Neuron (in vitro differentiated cells): ENCODE data around the gene GCLC.

ENCODE experiments used
- H2AFZ ChIP-seq: one replicate; pipeline ENCODE4 v1.6.1; 2013; ENCODE audit warnings: low read depth, mild to moderate bottlenecking, inconsistent platforms, low read length, moderate library complexity
- H3K27me3 ChIP-seq: one replicate; pipeline ENCODE4 v1.6.1; 2013; ENCODE audit warnings: low read length; ENCODE audit not compliant: insufficient read depth
- H3K36me3 ChIP-seq: one replicate; pipeline ENCODE4 v1.6.1; 2013; ENCODE audit warnings: low read length; ENCODE audit not compliant: insufficient read depth
- H3K4me1 ChIP-seq: one replicate; pipeline ENCODE4 v1.6.1; 2013; ENCODE audit warnings: low read length; ENCODE audit not compliant: insufficient read depth
- H3K4me3 ChIP-seq: 2 replicates; pipeline ENCODE4 v1.5.1; 2013; ENCODE audit warnings: mild to moderate bottlenecking, low read length, moderate library complexity
- H3K9me3 ChIP-seq: one replicate; pipeline ENCODE4 v1.6.1; 2013; ENCODE audit warnings: low read length

GCLC gene

DNA sequence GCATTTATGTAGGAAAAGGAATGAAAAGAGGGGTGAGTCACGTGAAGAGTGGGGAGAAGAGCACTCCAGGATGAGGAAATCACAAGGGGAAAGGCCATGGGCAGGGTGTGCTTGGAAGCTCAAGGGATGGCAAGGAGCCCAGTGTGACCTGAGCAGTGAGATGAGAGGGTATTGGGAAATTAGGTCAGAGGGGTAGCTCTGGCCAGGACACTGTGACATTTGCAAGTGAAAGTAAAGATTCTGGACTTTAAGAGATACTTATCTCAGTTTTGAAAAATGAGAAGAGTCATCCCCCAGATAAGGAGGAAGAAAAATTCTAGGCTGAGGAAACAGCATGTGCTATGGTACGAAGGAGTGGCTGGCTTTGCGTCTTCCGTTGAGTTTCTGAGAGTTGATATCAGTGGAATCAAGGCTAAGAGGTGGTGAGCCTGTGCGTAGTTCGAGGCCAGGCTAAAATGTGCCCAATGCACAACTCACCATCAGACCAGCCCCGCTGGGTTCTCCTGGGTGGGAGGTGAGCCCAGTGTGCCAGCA is 79.9 kb downstream of the GCLC start:
- no peak overlapping the region for H2AFZ ChIP-seq
- no peaks in the 10 kb centered on the region for H3K4me1 ChIP-seq
- H3K9me3 ChIP-seq: no peaks in the 10 kb centered on the region
- no peaks in the 10 kb centered on the region for H3K36me3 ChIP-seq
- H3K27me3 ChIP-seq: no peaks in the 10 kb centered on the region
- H3K4me3 ChIP-seq: no peak overlapping the region

DNA sequence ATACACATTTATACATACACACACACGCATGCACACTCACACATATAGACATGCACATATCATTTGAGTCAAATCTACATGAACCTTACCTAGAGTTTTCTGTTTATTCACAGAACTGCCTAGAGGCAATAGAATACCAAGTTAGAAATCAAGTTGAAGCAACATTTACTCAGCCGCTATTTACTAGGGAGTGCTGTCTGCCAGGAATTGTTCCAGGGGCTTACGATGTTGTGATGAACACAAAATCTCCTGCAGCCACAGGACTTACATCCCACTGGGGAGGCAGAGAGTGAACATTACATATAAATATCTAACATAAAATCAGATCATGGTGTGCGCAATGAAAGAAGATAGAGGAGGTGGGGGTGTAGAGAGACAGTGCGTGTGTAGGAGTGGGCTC is 80.4 kb downstream of the GCLC start:
- Histone ChIP-seq H3K4me1 (no peaks in the 10 kb centered on the region), H3K9me3 (no peaks in the 10 kb centered on the region), H3K4me3 (no peak overlapping the region), H3K36me3 (no peaks in the 10 kb centered on the region), H2AFZ (no peak overlapping the region), H3K27me3 (no peaks in the 10 kb centered on the region)

DNA sequence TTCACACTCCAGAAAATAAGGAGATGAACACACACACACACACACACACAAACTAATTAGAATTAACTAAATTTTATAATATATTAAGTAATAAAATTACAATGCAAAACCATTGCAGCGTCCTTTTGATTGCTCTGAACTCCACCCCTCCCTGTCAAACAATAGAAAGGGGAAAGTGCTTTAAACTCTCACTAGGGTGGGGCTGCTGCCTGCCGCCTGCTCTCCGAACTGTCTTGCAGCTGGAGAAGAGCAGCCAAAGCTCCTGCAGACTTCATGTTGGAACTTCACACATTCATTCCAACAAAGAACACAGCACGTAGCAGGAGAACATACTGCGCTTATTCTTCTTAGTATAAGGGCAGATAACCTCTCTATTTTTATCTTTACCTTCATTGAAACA is 83.2 kb downstream of the GCLC start:
- H3K4me1 ChIP-seq: no peaks in the 10 kb centered on the region
- no peaks in the 10 kb centered on the region for H3K36me3 ChIP-seq
- H2AFZ ChIP-seq: no peak overlapping the region
- H3K9me3 ChIP-seq: no peaks in the 10 kb centered on the region
- peaks cover 3% of the 10 kb centered on the region for H3K27me3 ChIP-seq
- H3K4me3 ChIP-seq: no peak overlapping the region

DNA sequence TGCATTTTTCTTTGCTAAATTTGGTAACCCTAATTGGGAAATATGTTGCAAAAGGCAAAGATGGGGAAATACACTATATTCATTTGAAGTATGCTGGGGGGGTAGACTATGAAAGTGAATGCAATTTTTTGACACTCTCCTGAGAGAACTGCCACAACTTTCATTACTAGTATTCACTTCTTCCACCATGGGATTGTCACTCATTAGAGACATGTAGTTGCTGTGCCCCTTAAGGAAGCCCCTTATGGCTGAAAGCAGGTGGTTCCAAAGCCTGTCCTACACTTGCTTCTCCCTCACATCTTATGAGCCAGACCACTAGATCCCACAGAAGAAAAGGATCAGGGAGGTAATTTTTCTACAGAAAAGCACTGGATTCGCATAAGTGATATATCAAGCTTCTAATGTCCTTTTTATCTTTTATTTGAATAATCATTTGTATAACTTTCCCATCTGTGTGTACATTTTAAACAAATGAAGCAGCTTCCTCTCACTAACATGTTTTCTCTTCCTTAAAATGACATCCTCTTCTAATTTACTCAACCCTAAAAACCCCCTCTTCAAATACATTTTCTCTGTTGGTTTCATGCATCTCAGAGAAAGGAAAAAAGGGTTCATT is 83.8 kb downstream of the GCLC start:
- H3K4me3 ChIP-seq: no peak overlapping the region
- no peaks in the 10 kb centered on the region for H3K4me1 ChIP-seq
- no peaks in the 10 kb centered on the region for H3K9me3 ChIP-seq
- peaks cover 3% of the 10 kb centered on the region for H3K27me3 ChIP-seq
- no peaks in the 10 kb centered on the region for H3K36me3 ChIP-seq
- no peak overlapping the region for H2AFZ ChIP-seq

DNA sequence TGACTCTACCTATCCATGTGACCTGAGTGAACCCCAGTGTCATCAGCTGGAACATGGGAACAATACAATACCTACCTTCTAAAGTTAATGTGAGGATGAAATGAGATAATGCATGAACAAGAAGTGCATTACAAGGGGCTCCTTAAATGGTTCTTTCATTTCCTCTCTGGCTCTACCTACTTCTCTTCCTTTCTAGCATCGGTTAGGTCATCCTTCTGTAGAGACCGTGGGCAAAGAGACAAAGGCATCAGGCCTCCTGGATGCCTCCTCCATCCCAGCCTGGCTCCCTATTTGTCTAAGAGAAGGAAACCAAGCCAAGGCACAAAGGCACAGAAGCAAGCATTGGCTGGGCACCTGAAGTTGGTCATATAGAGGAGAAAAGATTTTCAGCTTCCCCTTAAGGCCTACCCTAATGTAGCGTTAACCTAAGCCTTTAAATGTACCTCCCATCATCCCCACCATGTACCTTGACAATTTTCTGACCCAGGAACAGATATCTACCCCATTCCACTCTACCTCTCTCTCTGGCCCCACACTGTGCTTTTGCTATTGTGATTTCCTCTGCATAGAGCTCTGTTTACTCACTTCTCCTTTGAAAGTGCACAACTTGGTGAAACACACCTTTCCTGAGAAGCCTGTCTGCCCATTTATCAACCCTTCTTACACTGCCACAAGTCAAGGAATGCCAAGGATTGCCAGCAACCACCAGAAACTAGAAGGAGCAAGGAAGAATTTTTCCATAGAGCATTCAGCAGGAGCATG is 86.6 kb downstream of the GCLC start:
- Histone ChIP-seq H3K4me1 (no peaks in the 10 kb centered on the region), H3K27me3 (peaks cover 3% of the 10 kb centered on the region), H3K9me3 (no peaks in the 10 kb centered on the region), H3K4me3 (no peak overlapping the region), H3K36me3 (no peaks in the 10 kb centered on the region), H2AFZ (no peak overlapping the region)

DNA sequence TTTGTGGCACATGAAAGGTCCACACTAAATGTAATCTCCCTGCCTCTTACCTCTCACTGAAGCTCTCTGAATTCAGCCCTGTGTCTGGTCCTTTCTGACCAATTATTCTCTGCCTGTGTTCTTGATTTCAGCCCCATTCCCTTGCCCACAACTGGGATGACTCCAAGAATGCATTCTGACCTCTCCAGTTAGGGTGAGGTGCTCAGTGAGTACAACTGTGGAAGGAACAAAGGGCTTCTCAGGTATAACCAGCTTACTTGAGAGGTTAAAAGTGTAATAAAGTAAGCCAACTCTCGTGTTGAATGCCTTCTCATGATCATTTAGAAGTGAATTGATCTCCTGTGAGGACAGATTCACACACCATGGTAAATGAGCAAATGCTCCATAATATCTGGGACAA is 88.1 kb downstream of the GCLC start:
- Histone ChIP-seq H3K9me3 (no peaks in the 10 kb centered on the region), H3K27me3 (peaks cover 3% of the 10 kb centered on the region), H3K4me3 (no peak overlapping the region), H3K36me3 (no peaks in the 10 kb centered on the region), H3K4me1 (no peaks in the 10 kb centered on the region), H2AFZ (no peak overlapping the region)

DNA sequence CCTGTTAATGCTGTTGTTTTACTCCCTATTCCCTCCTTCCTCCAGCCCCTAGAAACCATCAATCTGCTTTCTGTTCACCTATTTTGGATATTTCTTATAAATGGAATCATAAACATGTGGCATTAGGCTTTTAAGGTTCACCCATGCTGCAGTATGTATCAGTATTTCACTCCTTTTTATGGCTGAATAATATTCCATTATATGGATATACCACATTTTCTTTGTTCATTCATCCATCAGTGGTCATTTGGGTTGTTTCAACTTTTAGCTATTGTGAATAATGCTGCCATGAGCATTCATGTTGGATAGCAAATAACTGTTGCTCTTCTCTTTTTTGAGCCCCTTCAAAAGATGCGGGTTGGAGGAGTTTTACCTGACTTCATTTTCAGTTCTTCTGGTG is 89.2 kb downstream of the GCLC start:
- Histone ChIP-seq H3K27me3 (peaks cover 3% of the 10 kb centered on the region), H3K4me1 (no peaks in the 10 kb centered on the region), H3K9me3 (no peaks in the 10 kb centered on the region), H3K36me3 (no peaks in the 10 kb centered on the region), H3K4me3 (no peak overlapping the region), H2AFZ (no peak overlapping the region)

DNA sequence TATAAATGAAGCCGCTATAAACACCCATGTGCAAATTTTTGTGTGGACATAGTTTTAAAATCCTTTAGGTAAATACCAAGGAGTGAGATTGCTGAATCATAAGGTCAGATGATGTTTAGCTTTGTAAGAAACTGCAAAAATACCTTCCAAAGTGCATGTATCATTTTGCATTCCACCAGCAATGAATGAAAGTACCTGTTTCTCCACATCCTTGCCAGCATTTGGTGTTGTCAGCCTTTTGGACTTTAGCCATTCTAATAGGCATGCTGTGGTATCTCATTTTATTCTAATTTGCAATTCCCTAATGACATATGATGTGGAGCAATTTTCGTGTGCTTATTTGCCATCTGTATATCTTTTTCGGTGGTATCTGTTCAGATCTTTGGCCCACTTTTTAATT is 93.7 kb downstream of the GCLC start:
- Histone ChIP-seq H3K36me3 (no peaks in the 10 kb centered on the region), H3K4me1 (no peaks in the 10 kb centered on the region), H3K4me3 (no peak overlapping the region), H2AFZ (no peak overlapping the region), H3K9me3 (no peaks in the 10 kb centered on the region), H3K27me3 (no peaks in the 10 kb centered on the region)

DNA sequence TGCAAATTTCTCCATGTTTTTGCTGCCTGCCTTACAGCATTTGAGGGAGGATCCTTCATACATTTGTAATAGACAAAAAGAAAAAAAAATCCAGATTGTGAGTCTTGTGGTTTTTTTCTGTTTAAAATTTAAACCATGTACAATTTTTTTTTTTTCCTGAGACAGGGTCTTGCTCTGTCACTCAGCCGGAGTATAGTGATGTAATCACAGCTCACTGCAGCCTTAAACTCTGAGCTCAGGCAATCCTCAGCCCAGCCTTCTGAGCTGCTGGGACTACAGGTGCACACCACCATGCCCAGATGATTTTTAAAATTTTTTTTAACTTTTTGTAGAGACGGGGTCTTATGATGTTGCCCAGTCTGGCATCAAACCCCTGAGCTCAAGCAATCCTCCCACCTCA is 97.0 kb downstream of the GCLC start:
- Histone ChIP-seq H3K4me3 (no peak overlapping the region), H3K27me3 (no peaks in the 10 kb centered on the region), H2AFZ (no peak overlapping the region), H3K36me3 (no peaks in the 10 kb centered on the region), H3K9me3 (no peaks in the 10 kb centered on the region), H3K4me1 (no peaks in the 10 kb centered on the region)
